GM12892 (cell line): ENCODE data around the gene UIMC1.

Experiments used
- DNase-seq: peaks from one replicate; pipeline ENCODE4 v3.0.0; 2011; ENCODE audit not compliant: insufficient read length
- FAIRE-seq: peaks from 2 replicates; lab custom pipeline; 2011; peaks lifted over from hg19 to GRCh38; lab: Jason Lieb, UNC
- POLR2A ChIP-seq: IDR thresholded peaks from 2 replicates; pipeline ENCODE4 v1.6.1; 2011; ENCODE audit warnings: low read depth, low read length, control low read depth
- POLR2AphosphoS5 ChIP-seq: IDR thresholded peaks from 2 replicates; pipeline ENCODE4 v1.6.1; 2011; ENCODE audit warnings: low read depth, low read length, control low read depth
- TAF1 ChIP-seq: IDR thresholded peaks from 2 replicates; pipeline ENCODE4 v1.6.1; 2011; ENCODE audit warnings: low read depth, mild to moderate bottlenecking, control low read depth, low read length, borderline replicate concordance

The UIMC1 gene

DNA sequence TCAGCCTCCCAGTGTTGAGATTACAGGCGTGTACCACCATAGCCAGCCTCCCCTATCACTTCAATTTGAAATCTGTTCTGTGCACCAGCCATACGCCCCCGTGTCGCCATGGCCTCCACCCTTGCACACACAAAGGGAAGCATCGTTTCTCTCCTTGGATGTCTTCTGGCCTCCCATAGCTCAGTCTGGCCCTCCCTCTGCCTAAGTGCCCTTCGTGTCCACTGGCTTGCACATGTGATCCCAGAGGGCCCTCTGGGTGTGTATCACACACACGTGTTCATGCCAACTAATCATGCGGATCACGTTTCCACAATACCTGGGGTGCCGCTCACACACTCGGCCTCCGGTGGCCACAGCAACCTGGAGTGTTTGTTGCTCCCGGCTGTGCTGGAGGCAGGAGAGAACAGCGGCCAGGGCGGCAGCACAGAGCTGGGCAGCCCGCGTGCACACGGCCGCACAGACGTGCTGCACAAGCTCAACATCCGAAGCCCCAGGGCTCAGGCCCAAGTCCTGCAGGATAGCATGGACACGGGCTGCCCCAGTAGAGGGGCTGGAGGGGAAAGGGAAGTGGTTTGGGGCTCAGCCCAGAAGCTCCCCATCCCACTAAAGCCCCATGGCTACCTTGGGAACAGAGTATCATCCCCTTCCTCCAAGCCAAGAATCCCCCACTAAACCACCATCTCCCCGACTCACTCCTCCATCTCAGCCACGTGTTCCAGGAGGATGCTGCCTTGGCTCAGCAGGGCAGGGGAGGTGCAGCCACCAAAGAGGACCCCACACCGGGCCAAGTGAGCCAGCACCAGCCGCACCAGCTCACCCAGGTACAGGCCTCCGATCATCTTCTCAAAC is 118.3 kb downstream of the UIMC1 start:
- FAIRE-seq (no peak), DNase-seq (no peak)
- TF ChIP-seq POLR2AphosphoS5 (no peak), TAF1 (no peak), POLR2A (no peak)

DNA sequence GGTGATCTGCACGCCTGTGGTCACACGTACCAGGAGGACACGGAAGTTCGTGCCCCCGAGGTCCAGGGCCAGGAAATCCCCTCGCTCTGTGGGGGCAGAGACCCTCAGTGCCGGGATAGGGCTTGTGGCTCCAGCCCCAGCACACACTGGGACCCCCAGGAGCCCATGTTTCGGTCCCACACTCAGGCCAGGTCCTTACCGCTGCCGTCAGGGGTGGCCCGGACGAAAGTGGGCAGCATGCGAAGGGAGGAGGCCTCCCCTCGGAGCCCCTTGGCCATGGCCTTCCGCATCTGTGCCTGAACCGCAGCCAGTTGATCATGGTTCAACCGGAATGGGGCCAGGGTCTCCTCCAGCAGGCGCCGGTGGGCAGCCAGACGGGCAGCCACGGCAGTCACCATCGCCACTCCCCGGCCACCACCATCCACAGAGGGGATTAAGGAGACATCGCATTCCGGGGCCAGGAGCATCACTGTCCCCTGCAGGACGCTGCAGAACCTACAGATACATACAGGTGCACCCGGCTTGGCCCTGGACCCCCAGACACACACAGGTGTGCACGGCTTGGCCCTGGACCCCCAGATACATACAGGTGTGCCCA is 119.2 kb downstream of the UIMC1 start:
- TF ChIP-seq POLR2AphosphoS5, result no peak
- no peak for TF ChIP-seq TAF1
- no peak for TF ChIP-seq POLR2A
- DNase-seq, result no peak

DNA sequence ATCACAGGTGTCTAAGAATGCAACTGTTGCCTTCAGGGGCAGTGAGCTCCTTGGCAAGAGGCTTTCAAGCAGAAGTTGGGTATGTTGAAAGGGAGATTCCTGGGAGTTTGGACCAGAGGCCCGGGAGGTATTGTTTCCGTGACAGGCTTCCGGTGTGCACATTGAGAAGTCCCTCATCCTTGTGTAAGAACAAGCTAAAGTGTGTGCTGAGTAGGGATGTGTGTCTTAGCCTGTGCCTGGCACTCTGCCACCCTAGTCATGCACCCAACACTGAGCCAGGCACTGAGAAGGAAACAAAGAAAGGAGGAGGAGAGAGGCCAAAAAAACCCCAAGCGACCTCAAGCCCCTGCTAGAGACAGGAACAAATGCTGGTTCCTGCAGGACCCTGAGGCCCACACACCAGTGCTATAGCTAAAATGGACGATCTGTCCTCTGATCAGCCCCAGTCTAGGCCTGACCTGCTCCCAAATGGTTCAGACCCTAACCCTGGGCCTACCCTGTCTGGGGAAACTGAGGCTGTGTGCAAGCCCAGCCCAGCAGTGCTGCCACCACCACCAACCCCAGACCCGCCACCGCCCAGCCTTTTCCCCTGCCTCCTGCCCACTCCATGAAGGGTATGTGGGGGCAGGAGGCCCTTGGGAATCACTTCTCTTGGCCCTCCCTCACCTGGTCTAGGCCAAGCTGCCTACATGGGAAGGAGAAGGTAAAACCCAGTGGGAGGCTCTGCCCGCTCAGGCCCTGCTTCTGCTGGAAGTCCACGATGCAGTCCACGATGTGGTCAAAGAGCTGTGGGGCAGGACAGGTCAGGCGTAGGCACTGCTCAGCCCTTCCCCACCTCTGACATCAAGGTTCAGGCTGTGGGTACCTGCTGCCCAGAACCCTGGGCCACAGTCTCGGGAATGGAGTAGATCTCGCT is 120.0 kb downstream of the UIMC1 start:
- TF ChIP-seq POLR2AphosphoS5 (no peak), TAF1 (no peak), POLR2A (no peak)
- FAIRE-seq (no peak), DNase-seq (no peak)

More for the DNA sequence above, 119.2 kb downstream of the UIMC1 start:
- FAIRE-seq, result no peak

DNA sequence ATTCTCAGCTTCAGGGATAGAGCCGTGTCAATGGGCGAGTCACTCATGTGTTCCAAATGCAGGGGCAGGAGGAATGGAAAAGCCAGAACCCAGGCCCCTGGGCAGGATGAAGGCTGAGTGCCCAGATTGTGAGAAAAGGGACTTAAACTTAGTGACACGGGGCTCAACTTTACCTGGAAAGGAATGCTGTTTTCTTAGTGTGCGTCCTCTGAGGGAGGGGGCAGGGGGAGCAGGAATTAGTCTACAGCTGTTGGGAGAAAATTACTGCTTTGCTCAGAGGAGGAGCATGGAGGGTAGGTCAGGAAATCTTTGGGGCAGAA is 122.0 kb downstream of the UIMC1 start:
- TF ChIP-seq TAF1, result no peak
- no peak for TF ChIP-seq POLR2A
- TF ChIP-seq POLR2AphosphoS5, result no peak
- DNase-seq, result no peak
- no peak for FAIRE-seq

DNA sequence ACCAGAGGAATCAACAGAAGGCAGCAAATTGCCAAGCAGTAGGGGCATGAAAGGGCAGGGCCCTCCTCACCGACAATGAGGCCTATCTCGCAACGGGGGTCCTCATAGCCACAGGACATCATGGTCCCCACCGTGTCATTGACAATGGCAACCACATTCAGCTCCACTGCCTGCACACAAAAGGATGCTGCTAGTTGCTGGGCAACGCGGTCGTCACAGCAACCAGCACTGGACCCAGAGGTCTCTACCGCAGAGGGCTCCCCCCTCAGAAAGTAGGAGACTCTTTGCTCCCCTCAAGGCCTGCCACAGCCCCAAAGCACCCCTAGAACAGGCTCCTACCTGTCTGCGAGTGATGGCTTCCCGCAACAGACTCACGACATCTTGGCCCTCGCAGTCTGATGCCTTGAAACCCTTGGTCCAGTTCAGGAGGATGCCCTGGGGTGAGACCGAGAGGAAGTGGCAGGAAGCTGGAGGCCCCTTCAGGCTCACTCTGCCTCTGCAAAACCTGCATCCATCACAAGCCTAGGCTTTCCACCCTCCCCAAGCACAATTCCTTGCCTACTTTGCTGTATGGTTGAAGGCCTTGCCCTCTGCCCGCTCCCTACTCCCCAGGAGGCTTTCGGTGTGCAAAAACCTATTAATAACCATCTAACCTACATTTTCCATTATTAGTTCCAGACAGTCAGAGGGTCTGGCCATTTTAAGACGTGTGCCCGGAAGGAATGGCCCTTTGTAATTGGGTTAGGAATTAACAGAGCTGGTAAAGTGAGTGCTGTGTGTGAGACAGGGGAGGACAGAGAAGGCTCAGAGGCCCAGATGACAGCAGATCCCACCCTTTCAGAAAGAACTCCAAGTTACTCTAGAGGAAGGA is 122.6 kb downstream of the UIMC1 start:
- no peak for DNase-seq
- TF ChIP-seq POLR2AphosphoS5, result no peak
- TF ChIP-seq POLR2A, result no peak
- no peak for FAIRE-seq

DNA sequence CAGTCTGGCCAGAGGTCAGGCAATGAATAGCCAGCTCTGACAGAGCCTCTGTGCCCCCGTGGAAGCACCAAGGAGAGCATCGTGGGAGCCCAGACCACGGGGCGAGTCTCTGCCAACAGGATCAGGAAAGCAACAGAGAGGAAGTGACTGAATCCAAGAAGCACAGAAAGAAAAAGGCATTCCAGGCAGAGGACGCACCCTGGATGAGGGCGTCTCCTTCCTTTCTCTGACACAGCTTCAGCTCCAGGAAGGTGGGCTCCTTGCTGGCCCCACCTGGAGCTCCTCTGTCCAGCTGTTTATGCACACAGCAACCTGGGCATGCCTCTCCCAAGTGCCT is 124.0 kb downstream of the UIMC1 start:
- TF ChIP-seq POLR2AphosphoS5 (no peak), POLR2A (no peak), TAF1 (no peak)

DNA sequence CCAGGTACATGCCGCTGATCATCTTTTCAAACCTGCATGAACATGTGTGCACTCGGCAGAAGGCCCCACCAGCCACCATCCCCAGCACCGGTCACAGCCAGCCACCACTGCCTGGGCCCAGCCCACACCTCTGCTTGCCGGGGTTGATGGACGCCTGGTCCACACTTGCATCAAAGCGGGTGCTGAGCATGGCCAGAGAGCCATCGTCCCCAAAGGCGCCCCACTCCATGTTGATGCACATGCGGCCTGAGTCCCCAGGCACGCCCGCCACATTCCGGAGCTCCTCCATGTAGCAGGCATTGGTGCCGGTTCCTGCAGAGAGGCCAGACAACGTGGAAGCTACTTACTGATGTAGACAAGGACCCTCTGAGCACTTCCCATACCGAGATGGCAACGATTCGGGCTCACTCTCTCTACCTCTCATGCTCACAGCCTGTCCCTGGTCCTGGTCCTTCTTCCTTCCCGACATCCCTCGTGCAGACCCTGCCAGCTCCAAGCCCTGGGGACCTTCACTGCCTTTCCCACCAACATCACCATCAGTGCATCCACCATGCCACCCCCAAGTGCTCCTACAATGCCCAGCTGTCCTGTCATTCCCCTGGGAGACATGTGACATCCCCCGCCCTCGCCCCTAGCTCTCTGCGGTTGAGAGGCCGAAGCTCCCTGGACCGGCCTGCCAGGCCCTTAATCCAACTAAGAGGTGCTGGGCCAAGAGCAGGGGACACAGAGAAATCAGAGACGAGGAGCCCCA is 124.6 kb downstream of the UIMC1 start:
- TF ChIP-seq POLR2AphosphoS5 (no peak), TAF1 (no peak), POLR2A (no peak)
- FAIRE-seq (no peak), DNase-seq (no peak)

More for the DNA sequence above, 124.0 kb downstream of the UIMC1 start:
- FAIRE-seq (no peak), DNase-seq (no peak)

DNA sequence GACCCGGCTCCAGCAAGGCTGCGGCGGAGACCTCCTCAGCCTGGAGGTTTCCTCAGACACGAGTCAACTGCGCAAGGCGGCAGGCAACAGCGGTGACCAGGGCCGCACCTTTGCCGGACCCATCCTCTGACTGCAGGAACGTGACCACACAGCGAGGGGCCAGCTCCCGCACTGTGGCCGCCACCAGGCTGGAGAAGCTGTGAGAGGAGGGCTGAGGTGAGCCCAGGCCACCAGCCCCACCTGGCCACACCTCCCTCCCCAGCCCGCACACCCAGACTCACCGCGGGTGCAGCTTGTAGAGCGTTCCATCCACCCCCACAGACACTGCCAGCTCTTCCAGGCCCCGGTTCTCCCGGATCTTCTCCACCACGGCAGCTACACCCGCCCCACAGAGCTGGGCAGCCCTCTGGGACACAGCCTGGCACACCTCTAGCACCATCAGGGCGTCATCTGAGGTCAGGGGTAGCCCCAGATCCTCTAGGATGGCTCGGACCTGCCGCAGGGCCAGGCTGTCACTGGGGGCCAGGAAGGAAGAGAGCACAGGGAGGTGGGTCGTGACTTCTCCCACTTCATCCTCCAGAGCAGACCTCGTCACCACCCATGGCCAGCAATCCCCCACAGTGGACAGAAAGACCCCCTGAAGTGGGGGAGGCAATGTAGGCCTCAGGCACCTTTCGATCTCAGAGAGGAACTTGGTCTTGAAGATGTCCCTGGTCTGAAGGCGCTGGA is 125.4 kb downstream of the UIMC1 start:
- DNase-seq (no peak), FAIRE-seq (no peak)
- TF ChIP-seq POLR2AphosphoS5, result no peak
- no peak for TF ChIP-seq TAF1
- TF ChIP-seq POLR2A, result no peak

DNA sequence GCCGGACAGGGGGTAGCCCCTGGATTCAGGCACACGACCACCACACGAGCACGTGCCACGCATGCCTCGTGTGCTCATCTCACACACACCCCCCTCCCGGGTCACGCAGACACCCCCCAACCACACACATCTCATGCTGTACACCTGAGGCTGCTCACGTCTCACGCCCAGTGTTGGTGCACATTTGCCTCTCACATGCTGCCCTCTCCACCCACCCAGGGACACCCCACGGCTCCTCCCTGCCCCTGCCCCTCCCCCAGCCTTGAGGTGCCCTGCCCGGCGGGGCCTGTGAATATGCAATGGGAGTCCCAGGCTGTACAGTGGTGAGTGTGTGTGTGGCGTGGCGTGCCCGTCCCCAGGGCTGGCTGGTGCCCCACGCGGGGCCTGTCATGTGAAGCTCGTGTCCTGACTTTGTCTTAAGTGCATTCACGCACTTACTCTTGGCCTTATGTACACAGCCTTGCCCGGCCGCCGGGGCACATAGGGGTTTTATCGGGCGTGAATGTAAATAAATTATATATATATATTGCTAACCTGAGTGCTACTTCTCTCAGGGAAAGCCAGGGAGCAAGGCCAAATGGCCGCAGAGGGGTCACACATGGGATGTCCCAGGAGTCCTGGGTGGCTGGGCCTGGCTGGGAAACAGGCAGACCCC is 126.1 kb downstream of the UIMC1 start:
- FAIRE-seq (no peak), DNase-seq (no peak)
- TF ChIP-seq POLR2AphosphoS5 (no peak), POLR2A (no peak), TAF1 (no peak)
